Measurements from ENCODE around the gene SPEM1. TPM values are rescaled to one million over a fixed set of nuclear protein-coding genes. Genes with fewer than 3 reads are reported as not detected.

The SPEM1 gene
- total and polyA plus RNA-seq, 12 donors = not detected

GRCh38 chr17:7429722-7430121 lies 9.6 kb downstream of the SPEM1 start:
- ATAC-seq = no peak
- 90 to 93% methylated on average over 9 to 10 of the region's 10 CpGs for WGBS, 2 donors
- intact Hi-C loops (cut with DNase I) = loop anchor here in 4 of 10 donors (10.0 kb wide), 3 partner anchors 75 to 155 kb away; partner anchors contain the start of genes KCTD11 (in 2 of the 4), TMEM95 (in 2 of the 4), MPDU1 (in 1 of the 4) and TNFSF13 (in 1 of the 4)

GRCh38 chr17:7431231-7431630 lies 11.1 kb downstream of the SPEM1 start:
- peaks cover 6 to 16% (median 10%) of the 10 kb centered on the region in 9 donors for H3K4me1 ChIP-seq
- TF ChIP-seq CTCF (IDR thresholded peaks at IDR 0.05) = no peak
- H3K27ac ChIP-seq = no peak overlapping the region
- no peaks in the 10 kb centered on the region for H3K27me3 ChIP-seq
- WGBS, 2 donors = 93 to 94% methylated on average over 1 of the region's 1 CpG
- H3K36me3 ChIP-seq = no peaks in the 10 kb centered on the region
- ATAC-seq (no peak), DNase-seq (no peak)
- no peak overlapping the region for H3K4me3 ChIP-seq
- no peaks in the 10 kb centered on the region for H3K9me3 ChIP-seq
- intact Hi-C loops (cut with DNase I) = loop anchor here in 4 of 10 donors (10.0 kb wide), 3 partner anchors 76 to 154 kb away; partner anchors contain the start of genes KCTD11 (in 2 of the 4), TMEM95 (in 2 of the 4), MPDU1 (in 1 of the 4) and TNFSF13 (in 1 of the 4)

More at GRCh38 chr17:7429722-7430121, 9.6 kb downstream of the SPEM1 start:
- Histone ChIP-seq H3K27ac (no peak overlapping the region), H3K9me3 (no peaks in the 10 kb centered on the region), H3K4me3 (no peak overlapping the region), H3K4me1 (peaks cover 0 to under 1% (median 0%) of the 10 kb centered on the region in 9 donors), H3K36me3 (no peaks in the 10 kb centered on the region), H3K27me3 (no peaks in the 10 kb centered on the region)
- DNase-seq = no peak
- no peak for TF ChIP-seq CTCF (IDR thresholded peaks at IDR 0.05)

- H3K36me3 ChIP-seq = no peaks in the 10 kb centered on the region
- no peaks in the 10 kb centered on the region for H3K27me3 ChIP-seq
- no peak overlapping the region for H3K4me3 ChIP-seq
- no peak for TF ChIP-seq CTCF (IDR thresholded peaks at IDR 0.05)
- H3K9me3 ChIP-seq = no peaks in the 10 kb centered on the region
- ATAC-seq = no peak
- peaks cover 13 to 27% (median 20%) of the 10 kb centered on the region in 9 donors for H3K4me1 ChIP-seq
- no peak overlapping the region for H3K27ac ChIP-seq
- DNase-seq = no peak
- intact Hi-C loops (cut with DNase I) = loop anchor here in 4 of 10 donors (10.0 kb wide), 3 partner anchors 77 to 153 kb away; partner anchors contain the start of genes KCTD11 (in 2 of the 4), TMEM95 (in 2 of the 4), MPDU1 (in 1 of the 4) and TNFSF13 (in 1 of the 4)
- WGBS, 2 donors = 90 to 93% methylated on average over 11 of the region's 11 CpGs
Measured at GRCh38 chr17:7432296-7432695, 12.2 kb downstream of the SPEM1 start.

- ATAC-seq (peak in 5 of 8 donors; percentile 4 to 17 (median 9)), DNase-seq (peak in 1 of 2 donors; percentile 48)
- Histone ChIP-seq H3K4me1 (peaks cover 24 to 63% (median 52%) of the 10 kb centered on the region in 9 donors), H3K27ac (peak overlapping the region in 9 of 10 donors; percentile 14 to 78 (median 57)), H3K9me3 (no peaks in the 10 kb centered on the region), H3K36me3 (no peaks in the 10 kb centered on the region), H3K4me3 (peak overlapping the region; percentile 16 to 66 (median 51)), H3K27me3 (peaks cover 0 to 30% (median 12%) of the 10 kb centered on the region in 7 donors)
- intact Hi-C loops (cut with DNase I) = loop anchor here (1.0 to 10.0 kb wide), 15 partner anchors 34 to 151 kb away; partner anchors contain the start of genes KCTD11 (in 5 of the 10), SENP3 (in 4 of the 10), TMEM95 (in 4 of the 10) and ZBTB4 (in 3 of the 10)
- TF ChIP-seq CTCF (IDR thresholded peaks at IDR 0.05) = peak in 5 of 9 donors; percentile 18 to 37 (median 22)
- WGBS, 2 donors = 9% methylated on average over 49 of the region's 49 CpGs
Measured at GRCh38 chr17:7435676-7436555, 15.8 kb downstream of the SPEM1 start.

Measured in heart right ventricle (tissue), 16 donors.